HepG2 (cell line): Measurements from ENCODE around the gene C1QTNF12. TPM values are rescaled to one million over a fixed set of nuclear protein-coding genes. Genes with fewer than 3 reads are reported as not detected.

Source experiments
- CERS6 ChIP-seq: sonication (generic); formaldehyde crosslinking; IDR thresholded peaks from 2 replicates; pipeline ENCODE4 v1.5.0; 2020; ENCODE audit warnings: missing genetic modification reagents
- CREBL2 ChIP-seq: sonication (generic); formaldehyde crosslinking; IDR thresholded peaks from 2 replicates; pipeline ENCODE4 v1.8.1; 2023; ENCODE audit warnings: missing genetic modification reagents, mild to moderate bottlenecking, borderline replicate concordance
- ELF4 ChIP-seq: sonication (generic); formaldehyde crosslinking; IDR thresholded peaks from 2 replicates; pipeline ENCODE4 v1.5.0; 2020; ENCODE audit warnings: missing genetic modification reagents, mild to moderate bottlenecking, moderate library complexity, borderline replicate concordance
- HNF1B ChIP-seq: sonication (generic); formaldehyde crosslinking; IDR thresholded peaks from 2 replicates; pipeline ENCODE4 v1.5.1; 2020; ENCODE audit warnings: mild to moderate bottlenecking, moderate library complexity, missing genetic modification reagents
- SMC3 ChIP-seq: IDR thresholded peaks from 2 replicates; pipeline ENCODE4 v1.6.1; 2011; ENCODE audit warnings: low read length, improper control_type of control experiment
- SRSF4 ChIP-seq: fragments of 200-400 bp; formaldehyde crosslinking; IDR thresholded peaks from one replicate; pipeline ENCODE4 v1.6.1; 2018; ENCODE audit warnings: mild to moderate bottlenecking, low read depth, low read length, moderate library complexity; ENCODE audit not compliant: poor library complexity, severe bottlenecking
- SRSF9 ChIP-seq: fragments of 200-400 bp; formaldehyde crosslinking; IDR thresholded peaks from 2 replicates; pipeline ENCODE4 v1.6.1; 2018; ENCODE audit warnings: borderline replicate concordance, mild to moderate bottlenecking, low read depth, low read length; ENCODE audit not compliant: insufficient read depth, poor library complexity, severe bottlenecking
- THAP9 ChIP-seq: sonication (generic); formaldehyde crosslinking; IDR thresholded peaks from 2 replicates; pipeline ENCODE4; 2020; ENCODE audit warnings: missing genetic modification reagents, mild to moderate bottlenecking, borderline replicate concordance
- UBTF ChIP-seq: sonication (generic); formaldehyde crosslinking; IDR thresholded peaks from 2 replicates; pipeline ENCODE4 v1.4.0; 2020; ENCODE audit warnings: mild to moderate bottlenecking, missing genetic modification reagents
- ZBTB43 ChIP-seq: sonication (generic); formaldehyde crosslinking; conservative IDR thresholded peaks from 2 replicates; pipeline ENCODE4 v1.4.0; 2020; ENCODE audit warnings: missing genetic modification reagents
- ZFP90 ChIP-seq: sonication (generic); formaldehyde crosslinking; IDR thresholded peaks from 2 replicates; pipeline ENCODE4 v1.8.0; 2022; ENCODE audit warnings: missing genetic modification reagents, mild to moderate bottlenecking, inconsistent platforms, borderline replicate concordance
- ZNF326 ChIP-seq: sonication (generic); formaldehyde crosslinking; IDR thresholded peaks from 2 replicates; pipeline ENCODE4 v1.4.0; 2020; ENCODE audit warnings: missing genetic modification reagents, borderline replicate concordance
- ZNF432 ChIP-seq: sonication (generic); formaldehyde crosslinking; IDR thresholded peaks from 2 replicates; pipeline ENCODE4 v1.5.0; 2020; ENCODE audit warnings: missing genetic modification reagents, mild to moderate bottlenecking, borderline replicate concordance
- ZNF550 ChIP-seq: sonication (generic); formaldehyde crosslinking; IDR thresholded peaks from 2 replicates; pipeline ENCODE4 v1.4.0; 2020; ENCODE audit warnings: mild to moderate bottlenecking, missing genetic modification reagents, borderline replicate concordance
- ZNF567 ChIP-seq: sonication (generic); formaldehyde crosslinking; IDR thresholded peaks from 2 replicates; pipeline ENCODE4 v1.8.1; 2023; ENCODE audit warnings: mild to moderate bottlenecking, missing genetic modification reagents, borderline replicate concordance
- polyA plus RNA-seq, 8 experiments: library from polyadenylated mRNA; depleted of rRNA in 3 of 8; stranded (reverse) in 7 of 8; unstranded in 1 of 8; fragments of >200 nt; fragmentation: Illumina TruSeq in 4 of 8; extraction: Trizol in 4 of 8; gene quantifications; 2 replicates each; pipeline versions ENCODE4 v1.2.1 to v1.2.3, GENCODE V29; 2011 to 2016; ENCODE audit warnings: low read depth in 4 of 8, missing spikeins in 1 of 8, mixed read lengths in 1 of 8; ENCODE audit not compliant: insufficient read depth in 1 of 8
- total RNA-seq, 5 experiments: library from RNA; depleted of rRNA; stranded (reverse); fragments of >200 nt; fragmentation: Illumina TruSeq; extraction: Trizol; gene quantifications; 2 replicates each; pipeline ENCODE4 v1.2.3, GENCODE V29; 2016; ENCODE audit warnings: low read depth in 1 of 5

The C1QTNF12 gene
- total and polyA plus RNA-seq, 2 of the 13 experiments (the other 11 are each of a cell fraction or from before 2014, with no cell fraction given) = 0.18 to 0.64 TPM

GRCh38 chr1:1287288-1288110 is 41.0 kb upstream of the C1QTNF12 start (continued):
- TF ChIP-seq UBTF (peak; percentile 97), CREBL2 (CRISPR knock-in tag) (no peak), CERS6 (no peak), ZBTB43 (CRISPR knock-in tag) (no peak), ZNF550 (CRISPR knock-in tag) (no peak), SRSF4 (no peak), SRSF9 (no peak), ZNF326 (no peak), ZNF567 (CRISPR knock-in tag) (no peak), SMC3 (no peak), ZNF432 (CRISPR knock-in tag) (no peak), HNF1B (CRISPR knock-in tag) (peak; percentile 57; the same call in 1 of the 2 replicates), ZFP90 (0 out of 2 replicates have a peak, but pooled peaks have one; percentile 62), THAP9 (CRISPR knock-in tag) (0 out of 2 replicates have a peak, but pooled peaks have one; percentile 9), ELF4 (no peak)
